Lower leg skin (tissue), 4 donors: ENCODE results near the gene DAZ3. TPM values are rescaled to one million over a fixed set of nuclear protein-coding genes. Genes with fewer than 3 reads are reported as not detected.
"Not testable (repeated sequence)": the region's sequence is repeated elsewhere in the genome, so short reads cannot be mapped to it uniquely, and the experiment has no call there.

ENCODE experiments used
- DNase-seq, 2 donors: peaks; one replicate each; pipeline ENCODE4 v3.0.0-alpha.2; 2019; ENCODE audit warnings: low spot score in 2 of 2
- H3K4me3 ChIP-seq: fragments of 200-600 bp; sonication (generic); 2 replicates; pipeline ENCODE4 v1.5.1; 2017; ENCODE audit warnings: mild to moderate bottlenecking, low read depth; ENCODE audit not compliant: poor library complexity, severe bottlenecking
- WGBS, 2 donors: methylation state at CpG; one replicate each; pipeline ENCODE4 v1.1.5; 2018; 5-methylcytosine and 5-hydroxymethylcytosine counted together
- intact Hi-C: fragments of 100-400 bp; cut with DNase I; formaldehyde crosslinking; loops from one replicate; pipeline ENCODE4 v1.15.0; 2023; ENCODE audit warnings: low total_unique reads
- total RNA-seq, 4 donors: library from RNA; depleted of rRNA; stranded (reverse); fragments of >200 nt; gene quantifications; one replicate each; pipeline ENCODE4 v1.1.0, GENCODE V29; 2016

The DAZ3 gene
- total RNA-seq = 1 to 10 TPM in 2 of 4 donors, not detected in 2; 1.3 to 3.0 TPM

- intact Hi-C loops, H3K4me3 ChIP-seq, DNase-seq: not testable (repeated sequence)
- no CpG with 5 or more reads among the region's 23 CpGs for WGBS, 2 donors
Measured at GRCh38 chrY:24813293-24813692, at the start of gene DAZ3. Gene DAZ3 (minus strand): TSS chrY:24813393. CDS start chrY:24813185, 208 bp downstream.

- H3K4me3 ChIP-seq, DNase-seq, intact Hi-C loops: not testable (repeated sequence)
- no CpG with 5 or more reads among the region's 23 CpGs for WGBS, 2 donors
Measured at GRCh38 chrY:24833619-24834018, 20.4 kb upstream of the DAZ3 start, which contains the start of gene DAZ4. Gene DAZ4 (plus strand): TSS chrY:24833919. CDS start chrY:24834127, 208 bp downstream.

GRCh38 chrY:24825069-24825468, 11.9 kb upstream of the DAZ3 start:
- H3K4me3 ChIP-seq, DNase-seq, intact Hi-C loops: not testable (repeated sequence)
- no CpG with 5 or more reads among the region's 4 CpGs for WGBS, 2 donors

- DNase-seq, intact Hi-C loops, H3K4me3 ChIP-seq: not testable (repeated sequence)
- 17% methylated on average over 2 of the region's 4 CpGs; no CpG with 5 or more reads in 1 of the 2 donors for WGBS, 2 donors
Measured at GRCh38 chrY:24824184-24824879, 11.1 kb upstream of the DAZ3 start.

GRCh38 chrY:24821836-24822235, 8.6 kb upstream of the DAZ3 start:
- WGBS, 2 donors = no CpG with 5 or more reads among the region's 3 CpGs
- H3K4me3 ChIP-seq, intact Hi-C loops, DNase-seq: not testable (repeated sequence)

Other genes with a start within 250 kb of the DAZ3 start
- gene BPY2B, start 195.4 kb downstream of the DAZ3 start, total RNA-seq = under 1 TPM in 2 of 4 donors, not detected in 2; 0.26 to 0.27 TPM
- 1 to 10 TPM in 1 of 4 donors, under 1 TPM in 1, not detected in 2; 0.12 to 1.2 TPM for gene DAZ4, start 20.5 kb upstream of the DAZ3 start, total RNA-seq
- under 1 TPM in 2 of 4 donors, not detected in 2; 0.26 to 0.27 TPM for gene BPY2C, start 238.7 kb upstream of the DAZ3 start, total RNA-seq